Stimulated activated CD4-positive, alpha-beta T cell treated with anti-CD3 and anti-CD28 coated beads, TNF-alpha, amount 100 ng/mL, for 24 hours (primary cell): ENCODE measurements around the gene ERBIN.
"Not testable (repeated sequence)": the region's sequence is repeated elsewhere in the genome, so short reads cannot be mapped to it uniquely, and the experiment has no call there.

Experiments used
- DNase-seq, 3 experiments: peaks; one replicate each; pipeline ENCODE4 v3.0.0-alpha.2; 2020; ENCODE audit warnings: low read depth in 3 of 3

ERBIN gene

DNA sequence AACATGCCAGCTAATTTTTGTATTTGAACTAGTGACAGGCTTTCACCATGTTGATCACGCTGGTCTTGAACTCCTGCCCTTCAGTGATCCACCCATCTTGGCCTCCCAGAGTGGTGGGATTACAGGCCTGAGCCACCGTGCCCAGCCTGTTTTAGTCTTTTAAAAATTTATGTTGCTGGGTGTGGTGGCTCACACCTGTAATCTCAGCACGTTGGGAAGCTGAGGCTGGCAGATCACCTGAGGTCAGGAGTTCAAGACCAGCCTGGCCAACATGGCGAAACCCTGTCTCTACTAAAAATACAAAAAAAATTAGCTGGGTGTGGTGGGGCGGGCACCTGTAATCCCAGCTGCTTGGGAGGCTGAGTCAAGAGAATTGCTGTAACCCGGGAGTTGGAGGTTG lies 10.7 kb upstream of the ERBIN start:
- DNase-seq, result not testable (repeated sequence)

DNA sequence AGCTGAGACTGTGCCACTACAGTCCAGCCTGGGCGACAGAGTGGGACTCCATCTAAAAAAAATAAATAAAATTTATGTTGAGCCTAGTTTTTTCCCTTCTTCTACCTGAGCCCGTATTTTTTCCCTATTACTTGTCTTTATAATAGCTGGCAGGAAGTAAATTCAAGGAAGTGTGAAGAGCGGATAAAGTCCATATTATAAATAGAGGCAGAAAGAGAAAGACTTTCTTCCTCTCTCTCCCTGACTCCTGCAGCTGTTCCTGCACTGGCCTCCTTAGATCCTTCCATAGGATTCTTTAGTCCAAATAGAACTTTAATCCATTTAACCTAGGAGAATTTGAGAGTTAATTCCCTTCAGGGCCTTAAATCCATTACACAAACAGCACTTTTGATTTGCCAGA lies 10.3 kb upstream of the ERBIN start:
- DNase-seq, result no peak

DNA sequence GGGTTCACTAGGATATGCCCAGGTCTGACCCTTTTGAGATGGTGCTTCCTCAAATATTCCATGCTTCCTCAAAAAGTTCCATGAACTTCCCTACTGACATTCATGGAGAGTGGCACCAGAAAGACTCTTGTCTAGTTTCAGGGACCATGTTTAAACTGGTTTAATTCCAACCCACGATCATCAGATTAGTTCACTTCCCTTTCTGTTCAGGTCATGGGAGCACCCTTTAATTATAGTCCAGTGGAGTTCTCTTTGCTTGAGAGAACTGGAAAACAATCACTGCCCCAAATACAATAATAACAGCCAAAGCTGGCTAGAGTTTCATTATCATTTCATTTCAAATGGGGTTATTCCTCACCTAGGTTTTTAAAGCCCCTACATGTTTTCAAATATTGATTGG lies 9.7 kb upstream of the ERBIN start:
- DNase-seq, result no peak

DNA sequence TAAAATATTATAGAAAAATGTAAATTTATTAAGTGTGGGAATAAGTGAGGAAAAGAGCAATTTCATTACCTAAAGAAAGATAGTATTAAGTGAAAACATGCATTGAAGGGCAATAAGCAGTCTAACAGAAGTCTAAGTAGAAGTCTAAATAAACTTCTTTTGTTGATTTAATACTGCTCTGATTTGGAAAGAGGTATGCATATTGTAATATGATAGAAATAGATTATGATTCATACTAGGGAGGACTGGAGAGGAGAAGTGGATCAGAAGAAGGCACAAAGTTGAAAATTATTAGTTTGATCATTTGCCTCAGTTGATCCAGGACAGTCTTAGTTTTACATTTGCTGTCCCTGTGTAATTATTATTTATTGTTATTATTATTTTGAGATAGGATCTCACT lies 6.6 kb upstream of the ERBIN start:
- DNase-seq, result no peak

DNA sequence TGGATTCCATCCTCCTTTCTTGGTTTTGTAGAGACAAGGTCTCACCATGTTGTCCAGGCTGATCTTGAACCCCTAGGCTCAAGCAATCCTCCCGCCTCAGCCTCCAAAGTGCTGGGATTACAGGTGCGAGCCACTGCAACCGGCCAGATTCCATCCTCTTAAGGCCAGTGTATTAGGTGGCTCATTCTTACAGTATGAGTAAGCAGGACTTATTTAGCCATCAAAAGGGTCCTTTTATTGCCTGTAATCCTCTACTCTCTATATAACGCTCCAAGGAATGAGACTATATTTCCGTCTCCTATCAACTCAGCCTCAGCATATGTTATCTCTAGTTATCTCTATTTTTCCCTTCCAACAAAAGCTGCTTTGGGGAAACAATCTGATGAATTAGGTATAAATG lies 3.0 kb upstream of the ERBIN start:
- DNase-seq, result no peak

DNA sequence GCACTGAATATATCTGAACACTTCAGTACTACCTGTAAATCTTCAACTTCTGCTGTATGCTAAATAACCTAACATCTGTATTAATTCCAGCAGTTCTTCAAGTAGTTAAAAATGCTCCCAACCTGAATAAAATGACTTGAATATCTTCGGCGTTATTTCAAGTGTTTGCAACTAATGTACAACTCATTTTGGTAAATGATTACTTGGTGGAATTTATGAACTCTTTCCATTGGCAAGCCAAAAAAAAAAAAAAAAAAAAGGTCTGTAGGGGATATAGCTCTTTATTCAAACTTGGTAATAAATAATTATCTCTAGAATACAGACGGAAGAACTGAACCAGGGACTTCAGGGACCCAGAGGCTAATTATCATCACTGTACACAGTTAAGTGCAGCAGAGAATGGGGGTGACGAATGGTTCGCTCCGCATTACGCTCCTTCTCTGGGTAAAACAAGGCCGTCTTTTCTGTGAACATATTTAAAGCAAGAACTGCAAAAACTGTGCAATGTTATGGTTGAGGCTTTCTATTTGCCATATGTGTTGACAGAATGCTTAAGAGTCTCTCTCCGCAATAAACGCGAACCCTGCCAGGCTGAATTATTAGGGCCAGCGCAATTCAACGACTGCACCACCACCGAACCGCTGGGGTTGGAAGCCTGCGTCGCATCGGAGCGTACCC lies 1.9 kb upstream of the ERBIN start:
- peak in 1 of 3 experiments; percentile 5 for DNase-seq

DNA sequence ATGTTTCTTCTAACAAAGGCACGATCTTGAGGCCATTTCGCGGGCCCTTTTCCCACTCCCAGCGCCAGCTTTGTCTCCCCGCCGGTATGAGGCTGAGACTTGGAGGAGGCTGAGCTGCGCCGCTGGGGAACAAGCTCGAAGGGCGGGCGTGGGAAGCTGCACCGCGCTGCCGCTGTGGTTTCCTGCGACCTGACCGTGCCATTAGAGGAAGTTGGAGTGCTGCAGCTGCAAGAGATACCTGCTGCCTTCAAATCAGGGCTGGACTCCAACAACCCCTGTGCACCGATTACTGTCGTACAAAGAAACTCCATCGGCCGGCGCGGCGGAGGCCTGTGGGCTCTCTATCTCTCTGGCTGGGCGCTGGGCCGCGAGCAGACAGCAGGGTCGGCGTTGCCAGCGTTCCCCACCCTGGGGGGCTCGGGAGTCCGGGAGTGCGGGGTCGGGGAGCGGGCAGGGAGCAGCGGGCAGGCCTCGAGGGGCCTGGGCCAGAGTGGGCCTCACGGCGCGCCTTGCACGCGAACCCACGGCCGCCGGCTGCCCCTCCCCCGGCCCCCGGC lies 1.3 kb upstream of the ERBIN start:
- peak; percentile 38 to 71 (median 45) for DNase-seq

DNA sequence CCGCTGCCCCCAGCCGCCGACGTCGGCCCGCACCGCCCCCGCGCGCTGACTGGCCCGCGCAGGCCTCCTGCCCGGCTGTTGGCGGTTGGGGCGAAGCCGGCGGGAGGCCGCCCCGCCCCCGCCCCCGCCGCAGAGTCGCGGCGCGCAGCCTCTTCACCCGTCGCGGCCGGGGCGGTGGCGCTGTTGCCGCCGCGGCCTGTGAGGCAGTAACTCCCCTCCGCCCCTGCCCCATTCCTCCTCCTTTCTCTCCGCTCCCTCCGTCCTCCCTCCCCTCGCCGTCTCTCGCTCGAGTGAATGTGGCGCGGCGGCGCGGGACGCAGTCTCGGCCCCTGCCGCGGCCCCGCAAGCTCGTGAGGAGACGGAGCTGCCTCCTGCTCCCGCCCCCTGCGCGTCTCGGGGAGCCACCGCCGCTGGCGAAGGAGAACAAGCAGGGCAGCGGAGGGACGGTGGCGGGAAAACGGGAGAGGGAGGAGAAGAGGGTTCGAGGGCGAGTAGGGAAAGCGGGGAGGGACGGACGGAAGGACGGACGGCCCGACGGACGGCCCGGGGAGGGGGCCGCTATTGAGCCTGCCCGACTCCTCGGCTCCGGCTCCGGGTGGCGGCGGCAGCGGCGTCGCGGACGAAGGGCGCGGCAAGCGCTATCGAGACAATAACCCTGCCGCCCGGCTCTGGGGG lies 637 bp upstream of the ERBIN start:
- peak; percentile 48 to 66 (median 51) for DNase-seq

DNA sequence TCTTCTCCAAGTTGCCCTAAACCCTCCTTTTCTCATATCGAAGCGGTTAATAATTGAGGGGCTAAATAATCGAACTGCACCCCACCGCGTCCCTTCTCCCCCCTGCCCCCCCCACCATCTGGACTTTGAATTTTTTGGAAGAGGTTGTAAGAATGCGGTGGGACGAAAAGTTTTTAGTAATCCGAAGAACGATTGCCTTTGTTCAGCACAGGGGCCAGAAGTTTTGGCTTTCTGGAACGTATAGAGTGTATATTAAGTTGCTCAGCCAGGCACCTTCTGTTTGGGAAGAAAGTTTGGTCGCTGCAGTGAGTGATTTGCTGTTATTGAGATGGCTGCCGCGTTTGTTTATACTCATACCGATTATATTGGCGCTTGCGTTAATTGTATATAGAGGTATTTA lies 518 bp downstream of the ERBIN start:
- DNase-seq, result peak in 1 of 3 experiments; percentile 1

DNA sequence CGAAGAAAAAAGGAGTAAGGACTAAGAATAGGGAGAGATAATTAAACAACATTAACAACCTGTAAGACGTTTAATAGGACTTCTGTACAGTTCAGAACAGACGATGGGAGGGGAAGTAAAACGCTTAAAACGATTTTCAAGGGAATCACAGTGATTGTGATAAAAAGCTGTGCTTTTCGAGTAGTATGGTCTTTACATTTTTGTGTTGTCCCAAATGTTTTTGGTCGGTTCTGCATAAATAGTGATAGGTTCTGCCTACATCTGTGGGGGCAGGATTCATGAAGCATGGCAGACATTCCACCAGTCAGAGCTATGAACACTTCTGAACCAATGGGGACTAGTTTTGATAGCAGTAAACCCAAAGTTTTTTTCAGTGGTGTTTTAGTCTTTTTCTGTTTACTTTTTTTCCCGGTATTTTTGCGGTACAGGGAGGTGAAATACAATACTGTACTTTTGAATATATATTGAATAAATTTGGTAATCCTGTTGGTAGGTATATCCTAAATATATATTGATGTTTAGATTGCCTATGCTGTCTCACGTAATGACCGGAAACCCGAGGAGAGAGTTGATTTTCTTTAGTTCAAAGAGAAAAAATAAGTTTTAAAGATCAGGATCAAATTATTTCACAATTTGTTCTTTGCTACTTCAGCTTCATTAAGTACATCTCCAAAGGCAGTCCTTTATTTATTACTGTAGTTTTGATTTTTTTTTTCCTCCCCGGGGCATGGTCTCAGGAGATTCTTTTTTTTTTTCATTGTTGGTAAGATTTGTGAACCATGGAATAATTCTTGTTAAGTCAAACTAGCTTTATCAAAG lies 1.3 kb downstream of the ERBIN start:
- DNase-seq, result peak in 2 of 3 experiments; percentile 9 to 10

DNA sequence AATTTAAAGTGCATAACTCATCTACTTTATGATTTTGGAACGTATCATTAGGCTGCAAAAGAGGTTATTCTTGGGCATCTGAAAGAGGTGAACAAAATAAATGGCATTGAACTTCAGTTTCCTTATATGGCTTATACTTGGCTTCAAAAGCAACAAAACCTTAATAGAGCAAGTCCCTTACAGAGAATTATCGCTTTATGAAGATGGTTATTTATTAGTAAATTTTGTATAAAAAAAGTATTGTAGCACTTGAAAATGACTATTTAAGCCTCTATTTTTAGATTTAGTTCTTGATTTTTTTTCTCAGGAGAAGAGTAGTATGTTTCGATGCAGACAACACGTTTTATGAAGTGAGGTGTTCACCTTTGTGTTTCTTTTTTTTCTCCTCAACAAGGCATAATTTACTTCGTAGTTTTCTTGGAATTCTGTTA lies 2.0 kb downstream of the ERBIN start:
- DNase-seq, result no peak

DNA sequence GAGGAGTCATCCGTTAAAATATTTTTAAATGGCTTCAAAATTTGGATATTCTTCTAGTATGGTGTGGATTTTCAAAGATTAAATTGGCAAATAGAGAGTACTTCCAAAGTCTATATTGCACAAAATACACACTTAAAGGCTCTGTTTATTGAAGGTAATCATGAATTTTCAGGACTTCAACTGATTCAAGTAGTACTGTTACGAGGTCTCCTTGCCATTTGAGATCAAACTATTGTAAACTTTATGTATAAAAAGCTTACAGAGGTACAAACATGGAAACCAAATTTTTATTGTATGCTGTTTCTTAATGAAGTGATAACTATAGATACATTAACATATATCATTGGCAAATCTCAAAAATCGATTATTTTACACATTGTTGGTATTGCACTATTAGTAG lies 2.5 kb downstream of the ERBIN start:
- DNase-seq, result no peak

DNA sequence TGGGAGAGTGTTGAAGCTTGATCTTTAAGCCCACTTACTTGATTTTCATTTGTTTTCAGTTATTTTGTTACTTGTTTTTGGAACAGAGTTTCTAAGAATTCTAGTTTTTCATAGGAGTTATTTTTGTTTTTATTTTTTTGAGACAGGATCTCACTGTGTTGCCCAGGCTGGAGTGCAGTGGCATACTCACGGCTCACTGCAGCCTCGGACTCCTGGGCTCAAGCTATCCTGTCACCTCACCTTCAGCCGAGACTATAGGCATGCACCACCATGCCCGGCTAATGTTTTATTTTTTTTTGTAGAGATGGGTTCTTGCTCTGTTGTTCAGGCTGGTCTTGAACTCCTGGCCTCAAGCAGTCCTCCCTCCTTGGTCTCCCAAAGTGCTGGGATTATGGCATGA lies 6.3 kb downstream of the ERBIN start:
- no peak for DNase-seq

DNA sequence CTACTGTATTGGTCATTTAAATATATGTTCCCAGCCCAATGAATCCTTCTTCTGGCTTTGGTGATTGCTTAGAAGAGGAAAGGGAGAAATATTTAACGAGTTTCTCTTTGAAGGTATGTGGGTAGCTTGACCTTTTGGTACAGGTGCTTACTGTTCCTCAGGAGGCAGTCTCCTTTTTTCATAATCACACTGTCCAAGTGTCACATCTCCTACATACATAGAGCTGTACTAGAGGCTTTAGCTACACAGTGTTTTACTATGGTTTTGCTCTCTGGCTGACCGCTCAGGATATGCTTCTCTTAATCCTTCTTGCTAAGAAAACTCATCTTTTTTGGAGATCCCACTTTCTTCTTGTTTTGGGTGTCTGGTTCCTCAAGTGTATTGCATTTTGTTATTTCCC lies 6.9 kb downstream of the ERBIN start:
- no peak for DNase-seq

DNA sequence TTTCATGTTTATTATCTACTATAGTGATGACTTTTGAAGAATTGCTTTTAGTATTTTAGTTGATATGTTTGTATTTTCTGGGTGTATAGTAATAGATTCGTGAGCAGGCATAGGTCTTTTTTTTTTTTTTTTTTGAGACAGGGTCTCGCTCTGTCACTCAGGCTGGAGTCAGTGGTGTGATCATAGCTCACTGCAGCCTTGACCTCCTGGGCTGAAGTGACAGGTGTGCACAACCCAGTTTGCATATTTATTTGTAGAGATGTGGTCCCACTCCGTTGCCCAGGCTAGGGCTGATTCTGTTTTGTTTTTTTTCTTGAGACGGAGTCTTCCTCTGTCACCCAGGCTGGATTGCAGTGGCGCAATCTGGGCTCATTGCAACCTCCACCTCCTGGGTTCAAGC lies 11.9 kb downstream of the ERBIN start:
- DNase-seq, result no peak

DNA sequence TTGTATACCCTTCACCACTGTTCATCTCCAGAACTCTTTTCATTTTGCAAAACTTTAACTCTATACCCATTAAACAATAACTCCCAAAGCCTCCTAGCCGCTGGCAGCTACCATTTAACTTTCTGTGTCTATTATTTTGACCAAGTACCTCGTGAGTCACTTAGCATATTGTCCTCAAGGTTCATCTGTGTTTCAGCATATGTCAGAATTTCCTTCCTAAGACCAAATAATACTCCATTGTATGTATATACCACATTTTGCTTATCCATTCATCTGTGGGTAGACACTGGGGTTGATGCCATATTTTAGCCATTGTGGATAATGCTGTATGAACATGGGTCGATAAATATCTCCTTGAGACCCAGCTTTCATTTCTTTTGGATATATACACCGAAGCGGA lies 17.4 kb downstream of the ERBIN start:
- no peak for DNase-seq

DNA sequence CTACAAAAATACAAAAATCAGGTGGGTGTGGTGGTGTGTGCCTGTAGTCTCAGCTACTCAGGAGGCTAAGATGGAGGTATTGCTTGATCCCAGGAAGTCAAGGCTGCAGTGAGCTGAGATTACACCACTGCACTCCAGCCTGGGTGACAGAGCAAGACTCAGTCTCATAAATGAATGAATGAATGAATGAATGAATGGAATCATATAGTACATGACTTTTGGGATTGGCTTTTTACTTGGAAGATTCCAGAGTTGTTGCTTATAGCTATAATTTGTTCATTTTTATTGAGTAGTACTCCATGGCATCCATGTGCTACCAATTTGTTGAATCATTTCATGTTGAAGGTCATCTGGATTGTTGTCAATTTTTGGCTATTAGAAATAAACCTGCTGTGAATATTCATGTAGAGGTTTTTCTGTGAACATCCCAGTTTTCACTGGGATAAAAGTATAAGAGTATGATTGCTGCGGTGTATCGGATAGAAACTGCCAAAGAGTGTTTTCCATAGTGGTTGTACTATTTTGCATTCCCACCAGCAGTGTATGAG lies 19.9 kb downstream of the ERBIN start:
- DNase-seq, result no peak

DNA sequence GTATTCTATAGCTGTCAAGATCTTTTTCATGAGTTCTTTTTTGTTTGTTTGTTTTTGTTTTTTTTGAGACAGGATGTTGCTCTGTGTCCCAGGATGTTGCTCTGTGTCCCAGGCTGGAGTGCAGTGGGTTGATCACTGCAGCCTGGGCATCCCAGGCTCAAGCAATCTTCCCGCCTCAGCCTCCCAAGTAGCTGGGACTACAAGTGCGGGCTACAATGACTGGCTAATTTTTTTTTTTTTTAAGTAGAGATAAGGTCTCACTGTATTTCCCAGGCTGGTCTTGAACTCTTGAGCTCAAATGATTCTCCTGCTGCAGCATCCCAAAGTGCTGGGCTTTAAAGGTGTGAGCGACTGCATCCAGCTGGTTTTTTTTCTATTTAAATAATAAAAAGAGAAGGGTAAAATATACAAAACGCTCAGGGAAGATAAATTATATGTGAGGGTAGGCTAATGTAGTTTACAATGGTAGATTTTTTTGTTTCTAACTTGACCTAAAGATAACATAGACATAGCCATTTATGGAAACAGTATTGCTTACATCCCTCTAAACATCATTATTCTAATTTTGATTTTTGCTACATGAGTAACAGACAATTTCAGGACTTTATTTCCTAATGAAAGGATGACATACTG lies 21.9 kb downstream of the ERBIN start:
- no peak for DNase-seq

DNA sequence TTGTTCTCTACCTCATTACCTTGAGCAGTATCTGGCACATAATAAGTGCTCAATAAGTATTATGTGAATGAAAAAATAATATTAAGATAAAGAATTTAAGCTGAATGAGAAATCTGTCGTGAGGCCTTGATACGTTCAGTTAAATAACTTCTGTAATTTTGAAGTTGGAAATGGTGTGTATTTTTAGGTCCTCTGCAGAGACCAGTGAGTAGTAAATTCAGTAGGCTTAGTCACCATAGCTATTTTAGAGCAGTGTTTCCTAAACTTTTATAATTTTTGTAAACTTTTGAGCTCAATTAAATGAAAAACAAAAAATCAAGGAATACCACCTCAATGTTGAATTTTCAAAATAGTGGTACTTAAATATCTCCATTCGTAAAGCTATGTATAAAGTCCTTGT lies 25.0 kb downstream of the ERBIN start:
- DNase-seq, result no peak

DNA sequence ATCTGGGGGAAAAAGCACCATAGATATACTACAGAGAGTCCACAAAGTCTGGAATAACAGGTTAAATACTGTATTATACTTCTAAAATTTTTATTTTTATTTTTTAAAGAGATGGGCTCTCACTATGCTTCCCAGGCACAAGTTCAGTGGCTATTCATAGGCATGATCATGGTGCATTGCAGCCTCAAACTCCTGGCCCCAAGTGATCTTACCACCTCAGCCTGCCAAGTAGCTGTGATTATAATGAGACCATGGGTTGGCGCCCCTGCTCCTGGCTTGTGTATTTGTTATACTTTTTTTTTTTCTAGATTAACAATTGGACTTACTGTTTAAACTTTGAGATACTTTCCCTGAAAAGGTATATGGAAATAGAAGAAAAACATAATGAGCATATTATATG lies 25.9 kb downstream of the ERBIN start:
- DNase-seq, result no peak

DNA sequence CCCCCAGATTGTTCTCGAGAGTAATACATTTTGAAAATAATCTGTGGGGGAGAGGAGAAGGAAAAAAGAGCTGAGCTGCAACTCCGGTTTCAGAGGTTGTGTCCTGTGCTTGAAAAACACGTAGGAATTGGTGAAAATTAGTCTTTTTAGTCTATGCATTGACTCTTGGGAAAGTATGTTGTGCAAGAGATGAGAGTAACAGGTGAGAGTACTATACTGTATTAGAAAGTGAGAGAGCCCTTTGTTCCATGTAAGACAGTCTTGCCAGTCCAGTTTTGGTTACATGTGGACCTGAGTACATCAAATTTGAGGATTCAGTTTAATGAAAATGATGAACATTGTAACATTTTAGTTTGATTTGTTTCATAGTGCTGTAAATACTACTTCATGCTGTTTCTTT lies 27.8 kb downstream of the ERBIN start:
- DNase-seq, result no peak

DNA sequence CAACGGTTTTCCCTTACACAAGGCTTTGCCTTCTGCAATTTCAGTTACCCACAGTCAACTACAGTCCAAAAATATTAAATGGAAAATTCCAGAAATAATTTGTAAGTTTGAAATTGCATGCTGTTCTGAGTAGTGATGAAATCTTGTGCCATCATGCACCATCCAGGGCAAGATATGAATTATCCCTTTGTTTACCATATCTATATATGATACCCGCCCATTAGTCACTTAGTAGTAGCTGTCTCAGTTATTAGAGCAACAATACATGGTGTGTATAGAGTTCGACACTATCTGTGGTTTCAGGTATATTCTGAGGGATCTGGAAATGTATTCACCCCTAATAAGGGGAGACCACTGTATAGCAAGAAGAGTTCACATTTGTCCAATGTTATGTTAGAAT lies 29.4 kb downstream of the ERBIN start:
- DNase-seq, result no peak
